ENCODE results near the gene SPIN2B. TPM values are rescaled to one million over a fixed set of nuclear protein-coding genes. Genes with fewer than 3 reads are reported as not detected.

SPIN2B gene
- total and polyA plus RNA-seq, 2 of the 4 experiments (the other 2 are of a cell fraction), result 3.0 to 9.3 TPM

- Histone ChIP-seq H3K4me3 (ENCODE audit: insufficient read depth, low read depth, low read length) (no peak overlapping the region), H3K9me1 (ENCODE audit: insufficient read depth, low read length) (no peaks in the 10 kb centered on the region), H3K18ac (ENCODE audit: low read depth, low read length) (no peak overlapping the region), H3K4ac (ENCODE audit: low read depth, low read length) (no peak overlapping the region), H3K14ac (replicated peaks; ENCODE audit: low read depth, low read length) (no peak overlapping the region), H3K9ac (ENCODE audit: low read depth, low read length) (no peak overlapping the region), H2AK9ac (replicated peaks; ENCODE audit: low read depth, low read length, poor library complexity) (no peak overlapping the region), H2BK5ac (ENCODE audit: low read depth, low read length, poor library complexity, severe bottlenecking) (no peak overlapping the region), H3K56ac (ENCODE audit: extremely low read depth, insufficient read depth, low read length) (no peak overlapping the region), H4K91ac (ENCODE audit: insufficient read depth, low read depth, low read length) (no peak overlapping the region), H3K27me3 (ENCODE audit: control insufficient read depth, insufficient read depth, low read length) (no peaks in the 10 kb centered on the region), H2BK120ac (ENCODE audit: low read depth, low read length) (no peak overlapping the region), H3K36me3 (ENCODE audit: control insufficient read depth, insufficient read depth, low read length) (no peaks in the 10 kb centered on the region), H2AFZ (replicated peaks; ENCODE audit: low read length, poor library complexity) (no peak overlapping the region), H2BK20ac (ENCODE audit: low read depth, low read length) (no peak overlapping the region), H4K20me1 (ENCODE audit: insufficient read depth, low read length) (no peaks in the 10 kb centered on the region), H4K5ac (ENCODE audit: low read depth, low read length) (no peak overlapping the region), H3K4me1 (ENCODE audit: control insufficient read depth, insufficient read depth, low read length) (no peaks in the 10 kb centered on the region), H3K9me3 (ENCODE audit: control insufficient read depth, insufficient read depth, low read length) (no peaks in the 10 kb centered on the region), H3K27ac (ENCODE audit: insufficient read depth, low read length) (no peak overlapping the region), H2AK5ac (ENCODE audit: low read depth, low read length) (no peak overlapping the region), H2BK15ac (ENCODE audit: low read depth, low read length) (no peak overlapping the region), H3K4me2 (ENCODE audit: low read depth, low read length) (no peak overlapping the region), H4K8ac (ENCODE audit: low read depth in 2 of 2, low read length in 2 of 2) (no peak overlapping the region), H3K23ac (ENCODE audit: low read depth, low read length) (no peak overlapping the region), H3K79me1 (ENCODE audit: low read depth in 1 of 2, low read length in 2 of 2) (no peaks in the 10 kb centered on the region)
- in situ Hi-C loops (cut with MboI; ENCODE audit: low sequenced_read_pairs), result loop anchor here (25.0 kb wide), 1 partner anchor 780 kb away; the partner anchor contains the start of gene ZXDA
- dilution Hi-C loops (cut with HindIII; ENCODE audit: low sequenced_read_pairs, unreplicated experiment), result no loop called here
- CTCF ChIA-PET, result no interaction called here
- ATAC-seq (ENCODE audit: low read depth) (no peak), DNase-seq (no peak)
- BruUV-seq (replicated peaks), result no TSS peak
- intact Hi-C loops (cut with micrococcal nuclease), result no loop called here
- TF ChIP-seq MXI1 (IDR thresholded peaks at IDR 0.05; ENCODE audit: borderline replicate concordance, low read depth, low read length), result no peak
- TF ChIP-seq BHLHE40 (IDR thresholded peaks at IDR 0.05; ENCODE audit: low read depth, low read length), result no peak
- no peak for TF ChIP-seq RAD21 (IDR thresholded peaks at IDR 0.05; ENCODE audit: low read length)
- TF ChIP-seq NFE2L2 (IDR thresholded peaks at IDR 0.05; ENCODE audit: low read depth, low read length), result no peak
- TF ChIP-seq CEBPB (IDR thresholded peaks at IDR 0.05; ENCODE audit: low read depth, low read length), result no peak
- TF ChIP-seq FOS (IDR thresholded peaks at IDR 0.05; ENCODE audit: low read depth, low read length), result no peak
- TF ChIP-seq, protein P1, sequence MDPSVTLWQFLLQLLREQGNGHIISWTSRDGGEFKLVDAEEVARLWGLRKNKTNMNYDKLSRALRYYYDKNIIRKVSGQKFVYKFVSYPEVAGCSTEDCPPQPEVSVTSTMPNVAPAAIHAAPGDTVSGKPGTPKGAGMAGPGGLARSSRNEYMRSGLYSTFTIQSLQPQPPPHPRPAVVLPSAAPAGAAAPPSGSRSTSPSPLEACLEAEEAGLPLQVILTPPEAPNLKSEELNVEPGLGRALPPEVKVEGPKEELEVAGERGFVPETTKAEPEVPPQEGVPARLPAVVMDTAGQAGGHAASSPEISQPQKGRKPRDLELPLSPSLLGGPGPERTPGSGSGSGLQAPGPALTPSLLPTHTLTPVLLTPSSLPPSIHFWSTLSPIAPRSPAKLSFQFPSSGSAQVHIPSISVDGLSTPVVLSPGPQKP (IDR thresholded peaks at IDR 0.05; ENCODE audit: borderline replicate concordance, low read depth, low read length), result no peak
- no peak for TF ChIP-seq CHD1 (IDR thresholded peaks at IDR 0.05; ENCODE audit: low read depth, low read length)
- TF ChIP-seq CTCF (conservative IDR thresholded peaks at IDR 0.05; ENCODE audit: low read depth, low read length), result no peak
- no peak for TF ChIP-seq MAFK (IDR thresholded peaks at IDR 0.05; ENCODE audit: low read depth, low read length)
- TF ChIP-seq, protein P2, sequence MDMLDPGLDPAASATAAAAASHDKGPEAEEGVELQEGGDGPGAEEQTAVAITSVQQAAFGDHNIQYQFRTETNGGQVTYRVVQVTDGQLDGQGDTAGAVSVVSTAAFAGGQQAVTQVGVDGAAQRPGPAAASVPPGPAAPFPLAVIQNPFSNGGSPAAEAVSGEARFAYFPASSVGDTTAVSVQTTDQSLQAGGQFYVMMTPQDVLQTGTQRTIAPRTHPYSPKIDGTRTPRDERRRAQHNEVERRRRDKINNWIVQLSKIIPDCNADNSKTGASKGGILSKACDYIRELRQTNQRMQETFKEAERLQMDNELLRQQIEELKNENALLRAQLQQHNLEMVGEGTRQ (IDR thresholded peaks at IDR 0.05; ENCODE audit: low read depth, low read length), result no peak
- WGBS, 2 experiments (ENCODE audit: extremely low coverage in 2 of 2, insufficient read length in 1 of 2), result 93% methylated on average over 3 of the region's 7 CpGs; no CpG with 5 or more reads in 1 of the 2 experiments
- POLR2A ChIA-PET (ENCODE audit: unreplicated experiment), result no interaction called here
These were observed 10.7 kb upstream of the SPIN2B start for GRCh38 chrX:57132046-57132445.

Measured in IMR-90 (cell line).